SU-DHL-6 (cell line): ENCODE results near the gene PTCD1.

Experiments used
- EZH2phosphoT487 ChIP-seq: fragments of 200-600 bp; sonication (generic), shearing (Covaris generic); conservative IDR thresholded peaks from 2 replicates; pipeline ENCODE4 v1.6.1; 2018; ENCODE audit warnings: mild to moderate bottlenecking, antibody characterized with exemption, low read length, moderate library complexity, mixed read lengths
- TF ChIP-seq, protein P1 (sequence below): fragments of 200-600 bp; sonication (generic); IDR thresholded peaks from one replicate; pipeline ENCODE4 v1.5.1; 2017; ENCODE audit warnings: antibody characterized with exemption, mild to moderate bottlenecking, low read length, moderate library complexity; ENCODE audit not compliant: insufficient read depth, poor library complexity, severe bottlenecking

DNA sequence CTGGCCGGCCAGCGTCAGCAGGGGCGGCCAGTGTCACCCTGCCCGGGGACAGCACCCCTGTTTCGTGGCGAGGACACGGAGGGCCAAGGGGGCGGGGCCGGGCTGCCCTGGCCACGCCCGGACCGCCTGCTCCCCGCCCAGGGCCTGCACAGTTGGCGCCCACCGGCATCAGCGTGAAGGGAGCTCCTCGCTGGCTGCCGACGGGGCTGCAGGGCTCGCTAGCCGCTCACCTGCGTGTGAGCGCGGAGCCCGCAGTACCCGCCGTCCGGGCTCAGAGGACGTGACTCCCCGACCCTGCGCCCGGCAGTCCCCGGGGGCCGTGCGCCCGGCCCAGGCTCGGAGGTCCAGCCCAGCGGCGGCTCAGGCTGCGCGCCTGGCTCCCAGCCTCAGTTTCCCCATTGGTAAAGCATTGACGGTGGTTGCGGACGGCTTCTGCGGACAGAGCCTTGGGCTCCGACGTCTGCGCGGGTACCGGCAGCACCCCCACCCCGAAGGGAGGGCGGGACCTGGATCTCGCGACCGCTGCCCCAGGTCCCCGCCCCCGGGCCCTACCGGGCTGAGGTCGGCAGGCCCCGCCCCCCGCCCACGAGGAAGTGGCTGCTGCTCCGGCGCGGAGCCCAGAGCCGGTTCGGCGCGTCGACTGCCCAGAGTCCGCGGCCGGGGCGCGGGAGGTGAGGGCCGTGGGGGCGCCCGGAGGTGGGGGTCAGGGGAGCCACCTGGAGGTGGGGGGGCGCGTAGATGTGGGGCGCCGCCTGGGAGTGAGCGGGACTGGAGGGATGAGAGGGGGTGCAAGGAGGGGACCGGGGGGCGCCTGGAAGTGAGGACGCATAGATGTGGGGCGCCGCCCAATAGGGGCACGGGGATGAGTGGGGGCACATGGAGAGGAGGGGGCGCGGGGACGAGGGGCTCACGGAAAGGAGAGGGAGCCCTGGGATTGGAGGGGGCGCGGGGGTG, 64.2 kb downstream of the PTCD1 start, which contains the start of gene ARPC1B:
- TF ChIP-seq, protein P1, sequence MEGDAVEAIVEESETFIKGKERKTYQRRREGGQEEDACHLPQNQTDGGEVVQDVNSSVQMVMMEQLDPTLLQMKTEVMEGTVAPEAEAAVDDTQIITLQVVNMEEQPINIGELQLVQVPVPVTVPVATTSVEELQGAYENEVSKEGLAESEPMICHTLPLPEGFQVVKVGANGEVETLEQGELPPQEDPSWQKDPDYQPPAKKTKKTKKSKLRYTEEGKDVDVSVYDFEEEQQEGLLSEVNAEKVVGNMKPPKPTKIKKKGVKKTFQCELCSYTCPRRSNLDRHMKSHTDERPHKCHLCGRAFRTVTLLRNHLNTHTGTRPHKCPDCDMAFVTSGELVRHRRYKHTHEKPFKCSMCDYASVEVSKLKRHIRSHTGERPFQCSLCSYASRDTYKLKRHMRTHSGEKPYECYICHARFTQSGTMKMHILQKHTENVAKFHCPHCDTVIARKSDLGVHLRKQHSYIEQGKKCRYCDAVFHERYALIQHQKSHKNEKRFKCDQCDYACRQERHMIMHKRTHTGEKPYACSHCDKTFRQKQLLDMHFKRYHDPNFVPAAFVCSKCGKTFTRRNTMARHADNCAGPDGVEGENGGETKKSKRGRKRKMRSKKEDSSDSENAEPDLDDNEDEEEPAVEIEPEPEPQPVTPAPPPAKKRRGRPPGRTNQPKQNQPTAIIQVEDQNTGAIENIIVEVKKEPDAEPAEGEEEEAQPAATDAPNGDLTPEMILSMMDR, result no peak
- no peak for TF ChIP-seq EZH2phosphoT487
